ENCODE measurements around the gene MITF. TPM values are rescaled to one million over a fixed set of nuclear protein-coding genes. Genes with fewer than 3 reads are reported as not detected.

MITF gene
- polyA plus RNA-seq, 1 experiment = 30.9 TPM

DNA sequence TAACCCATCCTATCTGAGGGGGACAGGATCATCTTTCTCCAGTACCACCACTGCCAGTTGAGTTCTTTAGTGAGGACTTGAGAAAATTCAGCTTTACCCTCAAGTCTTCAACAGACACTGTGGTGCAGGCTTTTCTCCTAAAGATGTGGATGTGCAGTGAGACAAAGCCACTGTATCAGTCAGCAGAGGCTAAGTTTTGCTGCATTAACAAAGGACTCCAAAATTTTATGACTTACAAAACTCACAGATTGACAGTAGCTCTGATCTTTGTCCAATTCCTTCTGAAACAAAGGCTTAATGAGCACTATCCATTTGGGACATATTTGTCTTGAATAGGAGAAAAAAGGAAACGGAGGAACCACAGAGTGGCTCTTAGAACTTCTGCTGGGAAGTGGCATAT lies 87.9 kb downstream of the MITF start:
- DNase-seq (ENCODE audit: low read depth) = no peak
- H3K36me3 ChIP-seq (ENCODE audit: control insufficient read depth, insufficient read depth, low read length) = no peaks in the 10 kb centered on the region
- ChIA-PET POLR2A (no interaction called here), CTCF (interaction anchor here (0.7 to 1.5 kb wide), 3 partner anchors 17 to 136 kb away, joined by 3 to 5 read pairs (median 3); no protein-coding TSS in a partner anchor)
- no peak overlapping the region for H3K4me3 ChIP-seq (ENCODE audit: low read depth, low read length)
- no peaks in the 10 kb centered on the region for H3K27me3 ChIP-seq (ENCODE audit: control insufficient read depth, insufficient read depth, low read length)
- TF ChIP-seq, protein P1, sequence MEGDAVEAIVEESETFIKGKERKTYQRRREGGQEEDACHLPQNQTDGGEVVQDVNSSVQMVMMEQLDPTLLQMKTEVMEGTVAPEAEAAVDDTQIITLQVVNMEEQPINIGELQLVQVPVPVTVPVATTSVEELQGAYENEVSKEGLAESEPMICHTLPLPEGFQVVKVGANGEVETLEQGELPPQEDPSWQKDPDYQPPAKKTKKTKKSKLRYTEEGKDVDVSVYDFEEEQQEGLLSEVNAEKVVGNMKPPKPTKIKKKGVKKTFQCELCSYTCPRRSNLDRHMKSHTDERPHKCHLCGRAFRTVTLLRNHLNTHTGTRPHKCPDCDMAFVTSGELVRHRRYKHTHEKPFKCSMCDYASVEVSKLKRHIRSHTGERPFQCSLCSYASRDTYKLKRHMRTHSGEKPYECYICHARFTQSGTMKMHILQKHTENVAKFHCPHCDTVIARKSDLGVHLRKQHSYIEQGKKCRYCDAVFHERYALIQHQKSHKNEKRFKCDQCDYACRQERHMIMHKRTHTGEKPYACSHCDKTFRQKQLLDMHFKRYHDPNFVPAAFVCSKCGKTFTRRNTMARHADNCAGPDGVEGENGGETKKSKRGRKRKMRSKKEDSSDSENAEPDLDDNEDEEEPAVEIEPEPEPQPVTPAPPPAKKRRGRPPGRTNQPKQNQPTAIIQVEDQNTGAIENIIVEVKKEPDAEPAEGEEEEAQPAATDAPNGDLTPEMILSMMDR (IDR thresholded peaks at IDR 0.05; ENCODE audit: insufficient read depth, low read depth, low read length) = no peak

GRCh38 chr3:69828817-69829216 lies 89.6 kb downstream of the MITF start:
- H3K36me3 ChIP-seq (ENCODE audit: control insufficient read depth, insufficient read depth, low read length) = no peaks in the 10 kb centered on the region
- POLR2A ChIA-PET = no interaction called here
- DNase-seq (ENCODE audit: low read depth) = no peak
- no peaks in the 10 kb centered on the region for H3K27me3 ChIP-seq (ENCODE audit: control insufficient read depth, insufficient read depth, low read length)
- CTCF ChIA-PET = interaction anchor here (1.5 kb wide), 1 partner anchor 27 kb away, joined by 3 read pairs; no protein-coding TSS in a partner anchor
- TF ChIP-seq, protein P1 (IDR thresholded peaks at IDR 0.05; ENCODE audit: insufficient read depth, low read depth, low read length) = no peak
- H3K4me3 ChIP-seq (ENCODE audit: low read depth, low read length) = no peak overlapping the region

GRCh38 chr3:69830147-69830546 lies 90.9 kb downstream of the MITF start:
- ChIA-PET POLR2A (no interaction called here), CTCF (no interaction called here)
- H3K36me3 ChIP-seq (ENCODE audit: control insufficient read depth, insufficient read depth, low read length) = no peaks in the 10 kb centered on the region
- DNase-seq (ENCODE audit: low read depth) = no peak
- TF ChIP-seq, protein P1 (IDR thresholded peaks at IDR 0.05; ENCODE audit: insufficient read depth, low read depth, low read length) = no peak
- H3K27me3 ChIP-seq (ENCODE audit: control insufficient read depth, insufficient read depth, low read length) = no peaks in the 10 kb centered on the region
- no peak overlapping the region for H3K4me3 ChIP-seq (ENCODE audit: low read depth, low read length)

- Histone ChIP-seq H3K4me3 (ENCODE audit: low read depth, low read length) (no peak overlapping the region), H3K36me3 (ENCODE audit: control insufficient read depth, insufficient read depth, low read length) (no peaks in the 10 kb centered on the region), H3K27me3 (ENCODE audit: control insufficient read depth, insufficient read depth, low read length) (no peaks in the 10 kb centered on the region)
- TF ChIP-seq, protein P1 (IDR thresholded peaks at IDR 0.05; ENCODE audit: insufficient read depth, low read depth, low read length) = no peak
- ChIA-PET CTCF (interaction anchor here (0.8 kb wide), 1 partner anchor 21 kb away, joined by 3 read pairs; no protein-coding TSS in a partner anchor), POLR2A (no interaction called here)
- no peak for DNase-seq (ENCODE audit: low read depth)
Observed at GRCh38 chr3:69831737-69832136, 92.5 kb downstream of the MITF start.

GRCh38 chr3:69833591-69833990 lies 94.3 kb downstream of the MITF start:
- Histone ChIP-seq H3K4me3 (ENCODE audit: low read depth, low read length) (no peak overlapping the region), H3K27me3 (ENCODE audit: control insufficient read depth, insufficient read depth, low read length) (no peaks in the 10 kb centered on the region), H3K36me3 (ENCODE audit: control insufficient read depth, insufficient read depth, low read length) (no peaks in the 10 kb centered on the region)
- POLR2A ChIA-PET = no interaction called here
- CTCF ChIA-PET = interaction anchor here (0.6 kb wide), 1 partner anchor 120 kb away, joined by 3 read pairs; no protein-coding TSS in a partner anchor
- TF ChIP-seq, protein P1 (IDR thresholded peaks at IDR 0.05; ENCODE audit: insufficient read depth, low read depth, low read length) = no peak
- DNase-seq (ENCODE audit: low read depth) = no peak
